Gastrocnemius medialis (tissue), 4 donors: Measurements from ENCODE around the gene CAMTA1.

ENCODE experiments used
- POLR2A ChIP-seq, 2 donors: fragments of 450-650 bp; IDR thresholded peaks; one replicate each; pipeline ENCODE4 v1.6.1; 2017; ENCODE audit warnings: antibody characterized with exemption in 2 of 2, mild to moderate bottlenecking in 2 of 2, moderate library complexity in 2 of 2
- TF ChIP-seq, protein P1 (sequence below), 5 experiments: fragments of 450-650 bp in 3 of 5; fragments of 200-600 bp in 2 of 5; sonication (generic) in 2 of 5; IDR thresholded peaks in 4 of 5; conservative IDR thresholded peaks in 1 of 5; 1 replicate in 4 of 5; 2 replicates in 1 of 5; pipeline ENCODE4 v1.5.1; 2016 to 2019; ENCODE audit warnings: antibody characterized with exemption in 5 of 5, mild to moderate bottlenecking in 3 of 5, moderate library complexity in 3 of 5

DNA sequence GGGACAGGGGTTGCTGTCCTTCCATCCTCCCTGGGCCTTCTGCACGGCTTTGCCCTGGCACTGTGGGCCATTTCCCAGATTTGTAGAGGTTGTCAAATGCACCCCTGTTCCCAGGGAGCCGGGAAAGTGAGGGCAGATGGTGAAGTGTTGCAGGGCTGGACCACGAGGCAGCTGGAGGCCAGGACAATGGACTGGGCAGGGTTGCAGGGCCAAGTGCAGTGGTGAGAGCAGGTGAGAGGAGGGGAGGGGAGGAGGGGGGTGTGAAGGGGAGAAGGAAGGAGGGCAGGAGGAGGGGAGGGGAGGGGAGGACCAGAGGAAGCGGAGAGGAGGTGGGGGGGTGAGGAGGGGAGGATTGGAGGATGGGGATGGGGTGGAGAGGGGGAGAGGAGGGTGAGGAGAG, 443.9 kb downstream of the CAMTA1 start:
- TF ChIP-seq, protein P1, sequence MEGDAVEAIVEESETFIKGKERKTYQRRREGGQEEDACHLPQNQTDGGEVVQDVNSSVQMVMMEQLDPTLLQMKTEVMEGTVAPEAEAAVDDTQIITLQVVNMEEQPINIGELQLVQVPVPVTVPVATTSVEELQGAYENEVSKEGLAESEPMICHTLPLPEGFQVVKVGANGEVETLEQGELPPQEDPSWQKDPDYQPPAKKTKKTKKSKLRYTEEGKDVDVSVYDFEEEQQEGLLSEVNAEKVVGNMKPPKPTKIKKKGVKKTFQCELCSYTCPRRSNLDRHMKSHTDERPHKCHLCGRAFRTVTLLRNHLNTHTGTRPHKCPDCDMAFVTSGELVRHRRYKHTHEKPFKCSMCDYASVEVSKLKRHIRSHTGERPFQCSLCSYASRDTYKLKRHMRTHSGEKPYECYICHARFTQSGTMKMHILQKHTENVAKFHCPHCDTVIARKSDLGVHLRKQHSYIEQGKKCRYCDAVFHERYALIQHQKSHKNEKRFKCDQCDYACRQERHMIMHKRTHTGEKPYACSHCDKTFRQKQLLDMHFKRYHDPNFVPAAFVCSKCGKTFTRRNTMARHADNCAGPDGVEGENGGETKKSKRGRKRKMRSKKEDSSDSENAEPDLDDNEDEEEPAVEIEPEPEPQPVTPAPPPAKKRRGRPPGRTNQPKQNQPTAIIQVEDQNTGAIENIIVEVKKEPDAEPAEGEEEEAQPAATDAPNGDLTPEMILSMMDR (IDR thresholded peaks at IDR 0.05 in 4 of 5, conservative IDR thresholded peaks at IDR 0.05 in 1 of 5) = no peak
- no peak for TF ChIP-seq POLR2A (IDR thresholded peaks at IDR 0.05)
